Activated CD8-positive, alpha-beta memory T cell treated with anti-CD3 and anti-CD28 coated beads for 1 hour (primary cell): ENCODE measurements around the gene CD300E.
"Not testable (repeated sequence)": the region's sequence is repeated elsewhere in the genome, so short reads cannot be mapped to it uniquely, and the experiment has no call there.

Experiments
- DNase-seq, 2 donors: peaks; one replicate each; pipeline ENCODE4 v3.0.0-alpha.2; 2020; ENCODE audit warnings: low read depth in 1 of 2; ENCODE audit errors: extremely low read depth in 1 of 2

Gene CD300E

GRCh38 chr17:74601944-74602572 lies 21.5 kb downstream of the CD300E start:
- DNase-seq, result no peak

GRCh38 chr17:74599448-74599939 lies 24.0 kb downstream of the CD300E start:
- no peak for DNase-seq

- DNase-seq, result no peak
These were observed 24.5 kb downstream of the CD300E start for GRCh38 chr17:74599023-74599399.

- DNase-seq, result no peak
These were observed 25.1 kb downstream of the CD300E start for GRCh38 chr17:74598346-74599022.

GRCh38 chr17:74597069-74597790 lies 26.3 kb downstream of the CD300E start:
- no peak for DNase-seq

- no peak for DNase-seq
These were observed 28.3 kb downstream of the CD300E start for GRCh38 chr17:74595037-74595750.

GRCh38 chr17:74592087-74592990 lies 31.2 kb downstream of the CD300E start, which contains the start of gene CD300LD:
TSS of gene CD300LD (minus strand) at chr17:74592283. CDS start at chr17:74592202, 81 bp downstream.
- DNase-seq, result no peak

- no peak for DNase-seq
These were observed 32.0 kb downstream of the CD300E start for GRCh38 chr17:74591503-74591902.

- DNase-seq, result no peak
These were observed 37.8 kb downstream of the CD300E start for GRCh38 chr17:74585711-74586110.

- no peak for DNase-seq
These were observed 39.1 kb downstream of the CD300E start for GRCh38 chr17:74584292-74585060.

- DNase-seq, result no peak
These were observed 40.9 kb downstream of the CD300E start for GRCh38 chr17:74582633-74583032.

- DNase-seq, result no peak
These were observed 43.6 kb downstream of the CD300E start for GRCh38 chr17:74579900-74580299.

- no peak for DNase-seq
These were observed 44.6 kb downstream of the CD300E start for GRCh38 chr17:74578979-74579378.

- no peak for DNase-seq
These were observed 48.9 kb downstream of the CD300E start for GRCh38 chr17:74574489-74575142.

- DNase-seq, result not testable (repeated sequence)
These were observed 49.9 kb downstream of the CD300E start for GRCh38 chr17:74573635-74574034.

- DNase-seq, result no peak
These were observed 50.4 kb downstream of the CD300E start for GRCh38 chr17:74573169-74573568.

GRCh38 chr17:74571621-74572270 lies 51.8 kb downstream of the CD300E start:
- no peak for DNase-seq
